Activated CD8-positive, alpha-beta T cell treated with anti-CD3 and anti-CD28 coated beads for 36 hours (primary cell): ENCODE measurements around the gene DHX30. TPM values are rescaled to one million over a fixed set of nuclear protein-coding genes. Genes with fewer than 3 reads are reported as not detected.
A peak's percentile ranks its signal among the peaks of the same experiment; 100 is the strongest.

Source experiments
- ATAC-seq: fragments of 200-7000 bp; cut with Tn5 transposase; one replicate; pipeline ENCODE4 v1.10.0; 2021; ENCODE audit warnings: mild to moderate bottlenecking, moderate library complexity
- CTCF ChIA-PET: fragments of 350-600 bp; sonication (Branson Sonifier 250); formaldehyde crosslinking; loops from one replicate; lab custom pipeline; 2021; ENCODE audit warnings: antibody characterized with exemption; lab: Charles Lee
- POLR2A ChIA-PET: fragments of 350-600 bp; sonication (Branson Sonifier 250); formaldehyde crosslinking; loops from one replicate; lab custom pipeline; 2021; ENCODE audit warnings: antibody characterized with exemption; lab: Charles Lee
- DNase-seq: peaks from one replicate; pipeline ENCODE4 v3.0.0-alpha.2; 2020
- H3K27ac Mint-ChIP-seq: one replicate; pipeline ENCODE4 v1.8.0; 2021; ENCODE audit warnings: mild to moderate bottlenecking, mixed read lengths
- H3K27me3 Mint-ChIP-seq: one replicate; pipeline ENCODE4 v1.8.0; 2021; ENCODE audit warnings: mixed read lengths
- H3K36me3 Mint-ChIP-seq: one replicate; pipeline ENCODE4 v1.8.0; 2021; ENCODE audit warnings: low read depth, mixed read lengths
- H3K4me1 Mint-ChIP-seq: one replicate; pipeline ENCODE4 v1.8.0; 2021; ENCODE audit warnings: low read depth, mixed read lengths
- H3K4me3 Mint-ChIP-seq: one replicate; pipeline ENCODE4 v1.8.0; 2021; ENCODE audit warnings: mild to moderate bottlenecking, moderate library complexity, mixed read lengths
- H3K9me3 Mint-ChIP-seq: one replicate; pipeline ENCODE4 v1.8.0; 2021; ENCODE audit warnings: mixed read lengths
- intact Hi-C: fragments of 100-400 bp; cut with micrococcal nuclease; formaldehyde crosslinking; loops from one replicate; pipeline ENCODE4 v1.10.0; 2022
- total RNA-seq, 2 experiments: library from RNA; stranded (reverse); gene quantifications; one replicate each; pipeline ENCODE4 v1.2.3, GENCODE V29; 2021
- TF ChIP-seq, protein P1 (sequence below): fragments of 200-600 bp; IDR thresholded peaks from one replicate; pipeline ENCODE4 v1.8.0; 2022; ENCODE audit warnings: antibody characterized with exemption, mild to moderate bottlenecking

Gene DHX30
- total RNA-seq, 2 experiments from 2014 or later = 81.5 to 84.2 TPM

DNA sequence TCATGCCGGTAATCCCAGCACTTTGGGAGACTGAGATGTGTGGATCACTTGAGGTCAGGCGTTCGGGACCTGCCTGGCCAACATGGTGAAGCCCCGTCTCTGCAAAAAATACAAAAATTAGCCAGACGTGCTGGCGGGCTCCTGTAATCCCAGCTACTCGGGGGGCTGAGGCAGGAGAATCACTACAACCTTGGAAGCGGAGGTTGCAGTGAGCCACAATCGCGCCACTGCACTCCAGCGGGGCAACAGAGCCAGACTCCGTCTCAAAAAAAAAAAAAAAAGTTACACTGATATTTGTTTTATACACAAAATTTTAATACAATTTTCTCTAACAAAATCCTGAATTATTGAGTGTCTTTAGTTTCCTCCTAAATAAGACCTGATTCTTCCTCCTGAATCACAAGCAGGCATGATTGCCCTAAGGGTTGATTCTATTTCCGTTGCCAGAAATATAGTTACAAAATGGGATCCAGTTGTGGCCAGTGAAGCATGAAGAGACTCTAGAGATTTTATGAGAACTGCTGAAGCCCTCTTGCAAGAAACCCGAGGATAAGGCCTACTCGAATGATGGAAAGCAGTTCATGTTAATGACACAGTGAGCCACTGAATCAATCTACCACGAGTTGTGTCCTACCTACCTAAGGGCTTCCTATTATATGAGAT lies 11.6 kb upstream of the DHX30 start:
- no peak for DNase-seq
- Mint-ChIP-seq H3K27me3 (no peaks in the 10 kb centered on the region), H3K27ac (no peak overlapping the region), H3K9me3 (peaks cover 2% of the 10 kb centered on the region), H3K36me3 (no peaks in the 10 kb centered on the region), H3K4me3 (no peak overlapping the region), H3K4me1 (peaks cover 2% of the 10 kb centered on the region)
- POLR2A ChIA-PET = no interaction called here
- CTCF ChIA-PET = no interaction called here
- intact Hi-C loops = no loop called here
- TF ChIP-seq, protein P1, sequence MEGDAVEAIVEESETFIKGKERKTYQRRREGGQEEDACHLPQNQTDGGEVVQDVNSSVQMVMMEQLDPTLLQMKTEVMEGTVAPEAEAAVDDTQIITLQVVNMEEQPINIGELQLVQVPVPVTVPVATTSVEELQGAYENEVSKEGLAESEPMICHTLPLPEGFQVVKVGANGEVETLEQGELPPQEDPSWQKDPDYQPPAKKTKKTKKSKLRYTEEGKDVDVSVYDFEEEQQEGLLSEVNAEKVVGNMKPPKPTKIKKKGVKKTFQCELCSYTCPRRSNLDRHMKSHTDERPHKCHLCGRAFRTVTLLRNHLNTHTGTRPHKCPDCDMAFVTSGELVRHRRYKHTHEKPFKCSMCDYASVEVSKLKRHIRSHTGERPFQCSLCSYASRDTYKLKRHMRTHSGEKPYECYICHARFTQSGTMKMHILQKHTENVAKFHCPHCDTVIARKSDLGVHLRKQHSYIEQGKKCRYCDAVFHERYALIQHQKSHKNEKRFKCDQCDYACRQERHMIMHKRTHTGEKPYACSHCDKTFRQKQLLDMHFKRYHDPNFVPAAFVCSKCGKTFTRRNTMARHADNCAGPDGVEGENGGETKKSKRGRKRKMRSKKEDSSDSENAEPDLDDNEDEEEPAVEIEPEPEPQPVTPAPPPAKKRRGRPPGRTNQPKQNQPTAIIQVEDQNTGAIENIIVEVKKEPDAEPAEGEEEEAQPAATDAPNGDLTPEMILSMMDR = no peak
- no peak for ATAC-seq

GRCh38 chr3:47792699-47793098 lies 10.2 kb upstream of the DHX30 start:
- POLR2A ChIA-PET = interaction anchor here (1.1 kb wide), 1 partner anchor 9 kb away, joined by 5 read pairs; no protein-coding TSS in a partner anchor
- no peaks in the 10 kb centered on the region for H3K27me3 Mint-ChIP-seq
- ATAC-seq = no peak
- H3K27ac Mint-ChIP-seq = no peak overlapping the region
- DNase-seq = no peak
- CTCF ChIA-PET = no interaction called here
- H3K4me1 Mint-ChIP-seq = peaks cover 2% of the 10 kb centered on the region
- TF ChIP-seq, protein P1 = no peak
- no peak overlapping the region for H3K4me3 Mint-ChIP-seq
- H3K36me3 Mint-ChIP-seq = no peaks in the 10 kb centered on the region
- intact Hi-C loops = no loop called here
- peaks cover 2% of the 10 kb centered on the region for H3K9me3 Mint-ChIP-seq

DNA sequence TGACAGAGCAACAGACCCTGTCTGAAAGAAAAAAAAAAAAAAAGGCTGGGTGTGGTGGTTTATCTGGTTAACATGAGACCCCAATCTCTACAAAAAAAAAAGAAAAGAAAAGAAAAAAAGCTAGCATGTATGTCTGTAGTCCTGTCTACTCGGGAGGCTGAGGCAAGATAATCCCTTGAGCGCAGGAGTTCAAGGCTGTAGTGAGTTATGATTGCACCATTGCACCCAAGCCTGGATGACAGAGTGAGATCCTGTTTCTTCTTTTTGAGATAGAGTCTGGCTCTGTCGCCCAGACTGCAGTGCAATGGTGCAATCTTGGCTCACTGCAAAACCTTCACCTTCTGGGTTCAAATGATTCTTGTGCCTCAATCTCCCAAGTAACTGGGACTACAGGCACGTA lies 8.4 kb upstream of the DHX30 start:
- H3K27ac Mint-ChIP-seq = no peak overlapping the region
- H3K4me1 Mint-ChIP-seq = no peaks in the 10 kb centered on the region
- ATAC-seq (no peak), DNase-seq (no peak)
- H3K4me3 Mint-ChIP-seq = no peak overlapping the region
- TF ChIP-seq, protein P1 = no peak
- intact Hi-C loops = no loop called here
- POLR2A ChIA-PET = no interaction called here
- no peaks in the 10 kb centered on the region for H3K36me3 Mint-ChIP-seq
- H3K27me3 Mint-ChIP-seq = no peaks in the 10 kb centered on the region
- CTCF ChIA-PET = interaction anchor here (0.7 to 1.3 kb wide), 2 partner anchors 151 to 374 kb away, joined by 3 read pairs; no protein-coding TSS in a partner anchor
- H3K9me3 Mint-ChIP-seq = peaks cover 2% of the 10 kb centered on the region

GRCh38 chr3:47799733-47800132 lies 3.2 kb upstream of the DHX30 start:
- POLR2A ChIA-PET = interaction anchor here (0.6 to 1.2 kb wide), 2 partner anchors 18 to 38 kb away, joined by 3 read pairs; partner anchors contain the start of gene SMARCC1

More at GRCh38 chr3:47799733-47800132, 3.2 kb upstream of the DHX30 start:
- Mint-ChIP-seq H3K27me3 (no peaks in the 10 kb centered on the region), H3K27ac (no peak overlapping the region), H3K9me3 (no peaks in the 10 kb centered on the region), H3K4me3 (no peak overlapping the region), H3K4me1 (peaks cover 18% of the 10 kb centered on the region), H3K36me3 (no peaks in the 10 kb centered on the region)
- CTCF ChIA-PET = interaction anchor here (1.0 to 1.7 kb wide), 3 partner anchors 11 to 274 kb away, joined by 3 read pairs; no protein-coding TSS in a partner anchor
- TF ChIP-seq, protein P1 = peak; percentile 46
- intact Hi-C loops = no loop called here
- DNase-seq (no peak), ATAC-seq (no peak)
